Breast epithelium (tissue), 4 donors: ENCODE measurements around the gene FCGBP. TPM values are rescaled to one million over a fixed set of nuclear protein-coding genes. Genes with fewer than 3 reads are reported as not detected.

ENCODE experiments used
- DNase-seq, 2 donors: peaks; one replicate each; pipeline ENCODE4 v3.0.0-alpha.2; 2019; ENCODE audit warnings: low spot score in 2 of 2
- H3K27ac ChIP-seq, 2 donors: fragments of 200-600 bp; sonication (generic) in 1 of 2; one replicate each; pipeline ENCODE4 v1.5.1; 2016 to 2019; ENCODE audit warnings: mild to moderate bottlenecking in 1 of 2
- H3K27me3 ChIP-seq, 2 donors: fragments of 200-600 bp; sonication (generic) in 1 of 2; one replicate each; pipeline versions ENCODE4 v1.5.1 to v1.6.0; 2017 to 2019; ENCODE audit warnings: control low read depth in 1 of 2, mild to moderate bottlenecking in 1 of 2
- H3K36me3 ChIP-seq: fragments of 200-600 bp; one replicate; pipeline ENCODE4 v1.5.1; 2019
- H3K4me1 ChIP-seq, 2 donors: fragments of 200-600 bp; sonication (generic); one replicate each; pipeline ENCODE4 v1.5.1; 2016 to 2019; ENCODE audit warnings: control low read depth in 1 of 2
- H3K4me3 ChIP-seq, 3 donors: fragments of 200-600 bp; sonication (generic); 1 replicate in 2 of 3; 2 replicates in 1 of 3; pipeline ENCODE4 v1.5.1; 2016 to 2019; ENCODE audit warnings: mild to moderate bottlenecking in 3 of 3, moderate library complexity in 2 of 3
- H3K9me3 ChIP-seq, 2 donors: fragments of 200-600 bp; sonication (generic) in 1 of 2; one replicate each; pipeline ENCODE4 v1.5.1; 2016 to 2019; ENCODE audit warnings: control low read depth in 1 of 2
- CTCF ChIP-seq, 3 donors: fragments of 450-650 bp; IDR thresholded peaks; one replicate each; pipeline ENCODE4 v1.5.1; 2016 to 2017; ENCODE audit warnings: antibody characterized with exemption in 3 of 3, mild to moderate bottlenecking in 3 of 3, moderate library complexity in 3 of 3
- POLR2A ChIP-seq: fragments of 450-650 bp; IDR thresholded peaks from one replicate; pipeline ENCODE4 v1.6.1; 2016; ENCODE audit warnings: antibody characterized with exemption, mild to moderate bottlenecking, moderate library complexity
- POLR2AphosphoS5 ChIP-seq, 3 donors: sonication (generic); formaldehyde crosslinking; IDR thresholded peaks; one replicate each; pipeline ENCODE4 v1.6.1; 2017; ENCODE audit warnings: antibody characterized with exemption in 3 of 3
- intact Hi-C: fragments of 100-400 bp; cut with DNase I; formaldehyde crosslinking; loops from one replicate; pipeline ENCODE4 v1.15.1; 2023; ENCODE audit warnings: low total_unique reads
- total RNA-seq, 3 donors: library from RNA; depleted of rRNA; stranded (reverse); fragments of >200 nt; gene quantifications; one replicate each; pipeline ENCODE4 v1.1.0, GENCODE V29; 2016

Gene FCGBP
- total RNA-seq, 3 donors from 2014 or later = 25.9 to 77.3 (median 28.2) TPM

GRCh38 chr19:39953915-39954314 lies 19.5 kb upstream of the FCGBP start:
- no peaks in the 10 kb centered on the region for H3K9me3 ChIP-seq
- DNase-seq = no peak
- no peaks in the 10 kb centered on the region for H3K4me1 ChIP-seq
- intact Hi-C loops = no loop called here
- no peak overlapping the region for H3K27ac ChIP-seq
- no peaks in the 10 kb centered on the region for H3K36me3 ChIP-seq
- no peak overlapping the region for H3K4me3 ChIP-seq
- TF ChIP-seq POLR2A = no peak
- TF ChIP-seq CTCF (IDR thresholded peaks at IDR 0.05) = no peak
- TF ChIP-seq POLR2AphosphoS5 (IDR thresholded peaks at IDR 0.05) = no peak
- no peaks in the 10 kb centered on the region for H3K27me3 ChIP-seq

GRCh38 chr19:39951686-39952085 lies 17.3 kb upstream of the FCGBP start:
- no peak overlapping the region for H3K27ac ChIP-seq
- H3K27me3 ChIP-seq = no peaks in the 10 kb centered on the region
- no peaks in the 10 kb centered on the region for H3K36me3 ChIP-seq
- H3K4me3 ChIP-seq = no peak overlapping the region
- no peaks in the 10 kb centered on the region for H3K9me3 ChIP-seq
- no peak for DNase-seq
- no peaks in the 10 kb centered on the region for H3K4me1 ChIP-seq
- intact Hi-C loops = no loop called here
- no peak for TF ChIP-seq POLR2AphosphoS5 (IDR thresholded peaks at IDR 0.05)
- TF ChIP-seq POLR2A = no peak
- TF ChIP-seq CTCF (IDR thresholded peaks at IDR 0.05) = no peak

- Histone ChIP-seq H3K27ac (no peak overlapping the region), H3K4me3 (no peak overlapping the region), H3K9me3 (no peaks in the 10 kb centered on the region), H3K36me3 (no peaks in the 10 kb centered on the region), H3K4me1 (no peaks in the 10 kb centered on the region), H3K27me3 (no peaks in the 10 kb centered on the region)
- DNase-seq = no peak
- intact Hi-C loops = no loop called here
- no peak for TF ChIP-seq POLR2A
- TF ChIP-seq POLR2AphosphoS5 (IDR thresholded peaks at IDR 0.05) = no peak
- TF ChIP-seq CTCF (IDR thresholded peaks at IDR 0.05) = no peak
Measured at GRCh38 chr19:39951065-39951650, 16.7 kb upstream of the FCGBP start.

GRCh38 chr19:39949026-39949747 lies 14.8 kb upstream of the FCGBP start:
- Histone ChIP-seq H3K4me1 (no peaks in the 10 kb centered on the region), H3K4me3 (no peak overlapping the region), H3K27ac (no peak overlapping the region), H3K27me3 (no peaks in the 10 kb centered on the region), H3K36me3 (no peaks in the 10 kb centered on the region), H3K9me3 (no peaks in the 10 kb centered on the region)
- no peak for DNase-seq
- intact Hi-C loops = no loop called here
- TF ChIP-seq POLR2AphosphoS5 (IDR thresholded peaks at IDR 0.05) (no peak), CTCF (IDR thresholded peaks at IDR 0.05) (no peak), POLR2A (no peak)

GRCh38 chr19:39946532-39946931 lies 12.1 kb upstream of the FCGBP start:
- no peak overlapping the region for H3K27ac ChIP-seq
- no peak overlapping the region for H3K4me3 ChIP-seq
- DNase-seq = no peak
- no peaks in the 10 kb centered on the region for H3K36me3 ChIP-seq
- H3K4me1 ChIP-seq = no peaks in the 10 kb centered on the region
- no peaks in the 10 kb centered on the region for H3K27me3 ChIP-seq
- TF ChIP-seq POLR2A (no peak), POLR2AphosphoS5 (IDR thresholded peaks at IDR 0.05) (no peak)
- intact Hi-C loops = no loop called here
- no peaks in the 10 kb centered on the region for H3K9me3 ChIP-seq
